CD4-positive, alpha-beta T cell treated with Interleukin-4 for 4 hours (primary cell): ENCODE results near the gene GAS5.
"Not testable (repeated sequence)": the region's sequence is repeated elsewhere in the genome, so short reads cannot be mapped to it uniquely, and the experiment has no call there.

Source experiments
- DNase-seq: peaks from one replicate; pipeline ENCODE4 v3.0.0-alpha.2; 2020

The GAS5 gene

GRCh38 chr1:173867753-173868265, at the start of gene GAS5:
Gene GAS5 (minus strand): TSS chr1:173867989.
- peak; percentile 100 for DNase-seq

GRCh38 chr1:173917149-173917548, 49.4 kb upstream of the GAS5 start, which contains the start of gene SERPINC1:
Gene SERPINC1 (minus strand): TSS chr1:173917327. CDS start chr1:173917259, 68 bp downstream.
- DNase-seq, result no peak

DNA sequence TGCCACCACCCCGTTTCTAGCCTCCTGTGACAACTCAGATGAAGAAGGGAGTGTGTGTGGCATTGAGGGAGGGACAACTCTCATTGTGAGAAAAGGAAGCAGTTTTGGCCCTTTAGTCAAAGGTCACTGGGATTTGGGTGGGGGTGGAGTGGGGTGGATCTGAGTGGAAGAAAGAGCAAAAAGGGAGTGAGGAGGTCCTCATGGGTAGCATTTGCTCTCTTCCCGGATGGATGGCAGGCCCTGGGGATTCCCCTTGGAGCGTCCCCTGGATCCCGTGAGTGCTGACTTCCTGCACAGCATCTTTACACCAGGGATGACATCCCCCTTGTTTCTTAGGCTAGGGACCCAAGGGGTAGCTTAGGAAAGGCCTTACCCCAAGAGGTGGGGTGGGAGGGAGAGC, 48.9 kb upstream of the GAS5 start:
- no peak for DNase-seq

- no peak for DNase-seq
These were observed 47.8 kb upstream of the GAS5 start for GRCh38 chr1:173915596-173915995.

DNA sequence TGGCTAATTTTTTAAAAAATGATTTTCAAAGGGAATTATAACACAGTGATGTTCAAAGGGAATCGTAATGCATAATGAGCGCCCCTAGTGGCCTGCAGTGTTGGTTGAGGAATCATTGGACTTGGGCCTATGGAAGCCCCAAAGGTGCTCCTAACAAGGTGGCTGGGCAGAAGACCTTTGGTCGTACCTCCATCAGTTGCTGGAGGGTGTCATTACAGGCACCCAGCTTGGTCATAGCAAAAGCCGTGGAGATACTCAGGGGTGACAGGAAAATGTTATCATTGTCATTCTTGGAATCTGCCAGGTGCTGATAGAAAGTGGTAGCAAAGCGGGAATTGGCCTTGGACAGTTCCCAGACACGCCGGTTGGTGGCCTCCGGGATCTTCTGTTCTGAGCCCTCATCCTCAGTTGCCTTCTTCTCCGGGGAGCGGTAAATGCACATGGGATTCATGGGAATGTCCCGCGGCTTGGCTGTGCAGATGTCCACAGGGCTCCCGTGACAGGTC, 46.6 kb upstream of the GAS5 start:
- peak; percentile 34 for DNase-seq

DNA sequence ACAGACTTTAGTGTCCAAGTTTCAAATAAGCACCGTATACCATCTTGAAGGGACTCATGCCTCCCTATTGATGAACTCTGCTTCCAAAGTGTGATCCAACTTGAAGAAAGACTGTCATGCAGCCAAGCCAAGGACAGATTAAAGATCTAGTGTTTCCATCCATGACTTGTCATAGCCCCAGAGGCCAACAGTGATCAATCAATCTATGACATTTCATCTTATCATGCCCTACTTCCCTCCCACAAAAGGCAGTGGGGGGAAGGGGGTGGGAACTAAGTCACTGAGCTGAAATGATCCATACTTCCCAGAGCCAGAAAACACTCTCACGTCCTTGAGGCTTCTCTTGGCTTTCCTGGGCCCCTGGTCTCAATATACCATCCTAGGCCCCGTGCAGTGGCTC, 45.3 kb upstream of the GAS5 start:
- DNase-seq, result no peak

DNA sequence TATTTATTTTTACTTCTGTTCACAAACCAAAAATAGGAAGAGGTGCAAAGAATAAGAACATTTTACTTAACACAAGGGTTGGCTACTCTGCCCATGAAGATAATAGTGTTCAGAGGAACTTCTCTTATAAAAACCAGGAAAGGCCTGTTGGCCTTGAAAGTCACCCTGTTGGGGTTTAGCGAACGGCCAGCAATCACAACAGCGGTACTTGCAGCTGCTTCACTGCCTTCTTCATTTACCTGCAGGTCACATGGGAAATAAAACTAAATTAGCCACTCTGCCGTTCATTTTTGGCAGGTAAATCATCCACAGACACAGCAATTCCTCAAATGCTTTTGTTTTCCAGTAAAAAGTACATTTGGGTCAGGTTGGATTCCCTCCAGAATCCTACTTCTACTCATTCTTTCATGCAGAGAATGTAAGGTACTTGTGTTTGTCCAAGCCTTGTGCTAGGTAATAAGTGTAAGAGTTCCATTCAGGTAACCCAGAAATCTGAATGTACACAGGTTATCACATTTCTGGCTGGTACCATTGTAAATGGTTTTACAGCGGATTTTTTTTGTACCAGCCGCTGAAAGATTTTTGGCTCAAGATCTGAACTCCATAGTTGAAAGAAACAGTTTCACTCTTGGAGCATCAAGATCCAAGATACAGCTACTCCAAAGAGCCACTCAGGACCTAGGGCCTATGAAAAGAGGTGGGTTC, 36.2 kb upstream of the GAS5 start:
- DNase-seq, result no peak

- DNase-seq, result no peak
These were observed 33.2 kb upstream of the GAS5 start for GRCh38 chr1:173900992-173901391.

GRCh38 chr1:173900427-173900826, 32.6 kb upstream of the GAS5 start:
- DNase-seq, result no peak

GRCh38 chr1:173894189-173894588, 26.4 kb upstream of the GAS5 start:
- DNase-seq, result no peak

DNA sequence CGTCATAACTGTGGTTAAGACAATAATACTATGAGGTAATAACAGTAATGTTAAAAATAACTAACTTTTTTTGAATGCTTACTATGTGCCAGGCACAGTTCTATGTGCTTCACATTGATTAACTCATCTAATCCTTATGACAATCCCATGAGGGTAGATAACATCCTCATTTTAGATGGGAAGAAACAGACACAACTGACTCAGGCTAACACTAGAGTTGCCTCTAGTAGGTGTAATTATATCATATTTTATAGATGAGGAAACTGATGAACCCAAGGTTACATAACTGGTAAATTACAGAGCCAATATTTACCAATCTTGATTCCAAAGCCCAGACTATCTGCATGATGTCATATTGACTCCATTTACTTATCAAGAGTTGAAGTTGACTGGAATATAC, 25.8 kb upstream of the GAS5 start:
- no peak for DNase-seq

GRCh38 chr1:173889885-173890284, 22.1 kb upstream of the GAS5 start:
- DNase-seq, result no peak

DNA sequence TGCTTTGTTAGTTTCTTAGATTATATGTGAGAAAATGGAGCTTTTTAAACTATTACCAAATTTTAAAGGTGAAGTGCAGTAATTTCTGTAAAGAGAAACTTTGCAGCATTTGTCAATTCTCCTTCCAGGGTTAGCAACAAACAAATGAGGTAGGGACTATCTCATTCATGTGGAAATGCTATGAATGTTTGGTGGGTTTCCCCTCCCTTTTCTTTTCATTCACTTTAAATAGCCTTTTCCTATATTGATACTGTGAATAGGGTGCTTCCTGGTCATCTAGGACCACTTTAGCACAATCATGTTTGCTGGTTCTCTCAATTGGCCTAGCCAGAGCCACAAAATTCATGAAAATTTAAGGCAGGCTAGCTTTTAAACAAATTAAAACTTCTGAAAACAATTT, 21.0 kb upstream of the GAS5 start:
- DNase-seq, result no peak

- no peak for DNase-seq
These were observed 19.8 kb upstream of the GAS5 start for GRCh38 chr1:173887627-173888026.

GRCh38 chr1:173886746-173887611, 19.2 kb upstream of the GAS5 start:
- DNase-seq, result no peak

DNA sequence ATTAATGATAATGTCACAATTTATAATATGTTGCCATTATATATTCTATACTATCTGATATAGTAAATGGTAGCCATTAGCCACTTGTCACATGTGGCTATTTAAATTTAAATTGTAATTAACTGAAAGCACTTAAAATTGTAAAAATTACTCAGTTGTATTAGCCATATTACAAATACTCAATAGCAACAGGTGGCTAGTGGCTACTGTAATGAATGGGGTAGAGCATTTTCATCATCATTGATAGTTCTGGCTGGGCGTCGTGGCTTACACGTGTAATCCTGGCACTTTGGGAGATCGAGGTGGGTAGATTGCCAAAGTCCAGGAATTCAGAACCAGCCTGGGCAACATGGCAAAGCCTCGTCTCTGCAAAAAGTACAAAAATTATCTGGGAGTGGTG, 16.9 kb upstream of the GAS5 start:
- DNase-seq, result no peak

GRCh38 chr1:173881117-173881516, 13.3 kb upstream of the GAS5 start:
- DNase-seq, result not testable (repeated sequence)

DNA sequence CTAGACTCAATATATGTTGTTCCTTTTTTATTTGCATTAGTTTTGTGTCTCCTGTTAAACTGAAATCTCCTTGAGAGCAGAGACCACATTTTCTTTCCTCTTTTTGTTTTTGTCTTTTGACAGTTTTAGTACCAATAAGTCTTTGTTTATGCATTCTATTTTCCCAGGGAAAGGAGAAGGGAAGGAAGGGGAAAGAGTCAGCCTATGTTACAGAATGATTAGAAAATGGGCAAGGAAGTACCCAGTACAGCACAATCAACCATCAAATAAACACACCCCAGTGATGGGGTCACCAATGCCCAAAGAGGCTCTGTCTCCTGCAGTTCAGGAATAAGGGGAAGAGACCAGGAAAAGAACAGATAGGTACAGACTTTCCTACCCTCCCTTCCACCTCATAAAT, 10.5 kb upstream of the GAS5 start:
- no peak for DNase-seq

GRCh38 chr1:173876732-173877131, 8.9 kb upstream of the GAS5 start:
- DNase-seq, result no peak

- no peak for DNase-seq
These were observed 3.7 kb upstream of the GAS5 start for GRCh38 chr1:173871500-173871899.

GRCh38 chr1:173871091-173871490, 3.3 kb upstream of the GAS5 start:
- DNase-seq, result no peak

DNA sequence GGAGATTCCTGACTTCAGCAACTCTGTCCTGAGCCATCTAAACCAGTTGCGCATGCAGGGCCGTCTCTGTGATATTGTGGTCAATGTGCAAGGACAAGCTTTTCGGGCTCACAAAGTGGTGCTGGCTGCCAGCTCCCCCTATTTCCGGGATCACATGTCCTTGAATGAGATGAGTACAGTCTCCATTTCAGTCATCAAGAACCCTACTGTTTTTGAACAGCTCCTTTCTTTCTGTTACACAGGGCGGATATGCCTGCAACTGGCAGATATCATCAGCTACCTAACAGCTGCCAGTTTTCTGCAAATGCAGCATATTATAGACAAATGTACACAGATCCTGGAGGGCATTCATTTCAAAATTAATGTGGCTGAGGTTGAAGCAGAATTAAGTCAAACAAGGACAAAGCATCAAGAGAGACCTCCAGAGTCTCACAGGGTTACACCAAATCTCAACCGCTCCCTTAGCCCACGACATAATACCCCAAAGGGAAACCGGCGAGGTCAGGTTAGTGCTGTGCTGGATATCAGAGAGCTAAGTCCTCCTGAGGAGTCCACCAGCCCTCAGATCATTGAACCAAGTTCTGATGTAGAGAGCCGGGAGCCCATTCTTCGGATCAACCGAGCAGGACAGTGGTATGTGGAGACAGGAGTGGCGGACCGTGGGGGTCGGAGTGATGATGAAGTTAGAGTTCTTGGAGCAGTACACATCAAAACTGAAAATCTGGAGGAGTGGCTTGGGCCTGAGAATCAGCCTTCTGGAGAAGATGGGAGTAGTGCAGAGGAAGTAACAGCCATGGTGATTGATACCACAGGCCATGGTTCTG, 2.7 kb upstream of the GAS5 start:
- peak; percentile 60 for DNase-seq

GRCh38 chr1:173869021-173869359, 1.2 kb upstream of the GAS5 start:
- no peak for DNase-seq
